ENCODE measurements around the gene VSIG10L. TPM values are rescaled to one million over a fixed set of nuclear protein-coding genes. Genes with fewer than 3 reads are reported as not detected.

Gene VSIG10L
- total RNA-seq, 1 experiment from 2014 or later, result 4.6 TPM

GRCh38 chr19:51366389-51367254 is 24.7 kb upstream of the VSIG10L start (continued):
- TF ChIP-seq ZNF274 (IDR thresholded peaks at IDR 0.05; ENCODE audit: low read depth, low read length) (no peak), ZBTB33 (IDR thresholded peaks at IDR 0.05; ENCODE audit: extremely low read depth, insufficient replicate concordance, low read length) (no peak), RAD21 (IDR thresholded peaks at IDR 0.05; ENCODE audit: low read depth) (no peak), POLR2AphosphoS5 (IDR thresholded peaks at IDR 0.05; ENCODE audit: low read depth, low read length) (peak; percentile 86)

GRCh38 chr19:51365965-51366388 is 24.0 kb upstream of the VSIG10L start, which contains the start of gene ETFB:
Gene ETFB, minus strand, starts transcription at chr19:51366388. Its CDS starts 62 bp downstream, at chr19:51366326.
- Histone ChIP-seq H4K20me1 (ENCODE audit: insufficient read depth) (no peaks in the 10 kb centered on the region), H3K27me3 (ENCODE audit: insufficient read depth, low read length) (no peaks in the 10 kb centered on the region), H3K4me2 (ENCODE audit: low read length) (peak within 1 kb of the TSS; percentile 88), H3K36me3 (ENCODE audit: control insufficient read depth in 1 of 2, insufficient read depth in 2 of 2, low read length in 2 of 2) (no peaks in the 10 kb centered on the region), H3K9me2 (ENCODE audit: insufficient read depth) (no peaks in the 10 kb centered on the region), H3K79me2 (ENCODE audit: insufficient read depth, low read length) (peaks cover 49% of the 10 kb centered on the region), H3K9ac (ENCODE audit: low read length) (peak within 1 kb of the TSS; percentile 96), H3K4me3 (replicated peaks in 1 of 2; ENCODE audit: low read depth in 1 of 2, low read length in 2 of 2) (peak within 1 kb of the TSS; percentile 78 to 94), H3K9me3 (ENCODE audit: control insufficient read depth in 1 of 2, insufficient read depth in 1 of 2, low read depth in 1 of 2, low read length in 2 of 2) (no peaks in the 10 kb centered on the region), H2AFZ (ENCODE audit: low read depth, low read length, poor library complexity, severe bottlenecking) (no peak within 1 kb of the TSS), H3K4me1 (ENCODE audit: control insufficient read depth in 1 of 2, insufficient read depth in 2 of 2, low read length in 2 of 2) (peaks cover 38 to 58% of the 10 kb centered on the region in 2 experiments), H3K27ac (ENCODE audit: low read depth, low read length) (peak within 1 kb of the TSS; percentile 84)
- ATAC-seq, result no peak
- ChIA-PET CTCF (no interaction called here), RAD21 (ENCODE audit: low non-redundant PET in 1 of 2, low total read pairs in 2 of 2, uncharacterized antibody in 2 of 2, unreplicated experiment in 2 of 2) (interaction anchor here in 1 of 2 experiments (0.5 kb wide), 1 partner anchor 295 kb away, joined by 3 read pairs; no protein-coding TSS in a partner anchor), POLR2A (no interaction called here)
- intact Hi-C loops (cut with micrococcal nuclease), result no loop called here
- DNase-seq (ENCODE audit: low read depth, low spot score), result no peak
- BruUV-seq (replicated peaks), result TSS peak; percentile 87
- TF ChIP-seq SP1 (IDR thresholded peaks at IDR 0.05; ENCODE audit: low read depth) (no peak), SIN3A (IDR thresholded peaks at IDR 0.05; ENCODE audit: low read depth) (peak; percentile 64), ELF1 (IDR thresholded peaks at IDR 0.05; ENCODE audit: borderline replicate concordance, low read depth) (no peak), MAX (IDR thresholded peaks at IDR 0.05) (peak; percentile 46; the same call in 1 of the 2 replicates)

Measured in HCT116 (cell line).